HG03139 (cell line): ENCODE results near the gene BMPER.

Source experiments
- ATAC-seq: cut with Tn5 transposase; IDR thresholded peaks from one replicate; pipeline ENCODE4 v1.9.1; 2021; ENCODE audit not compliant: unreplicated experiment

BMPER gene

DNA sequence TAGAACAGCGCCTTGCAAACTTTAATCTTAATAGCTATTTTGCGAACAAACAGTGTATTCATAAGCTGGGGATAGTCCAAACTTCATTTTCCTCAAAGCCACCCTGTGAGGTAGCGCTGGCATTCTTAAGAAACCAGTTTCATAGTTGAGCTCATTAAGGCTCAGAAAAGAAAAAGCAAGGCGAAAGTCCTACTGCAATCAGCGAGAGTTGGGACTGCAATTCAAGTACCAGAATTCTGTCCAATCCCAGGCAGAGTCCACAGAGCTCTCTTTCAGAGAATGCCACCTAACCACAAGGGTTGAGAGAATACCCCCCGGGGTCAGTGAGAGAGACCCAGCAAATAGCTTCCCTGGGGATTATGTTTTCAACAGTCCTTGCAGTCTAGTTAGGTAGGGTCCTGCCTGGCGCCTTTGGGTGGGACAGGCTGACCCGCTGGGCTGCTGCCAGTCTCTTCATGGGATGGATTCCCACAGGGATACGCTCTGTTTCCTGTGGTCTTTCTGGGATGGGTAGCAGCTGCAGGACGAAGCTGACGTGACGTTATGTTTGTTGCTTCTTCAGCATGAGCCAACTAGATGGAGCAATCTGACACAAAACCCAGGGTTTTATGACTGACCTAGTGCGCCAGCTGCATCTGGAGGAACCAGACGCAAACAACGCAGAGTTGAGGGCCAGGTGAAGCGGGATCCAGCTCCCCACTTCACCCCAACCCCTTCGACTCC lies 16.0 kb downstream of the BMPER start:
- no peak for ATAC-seq

DNA sequence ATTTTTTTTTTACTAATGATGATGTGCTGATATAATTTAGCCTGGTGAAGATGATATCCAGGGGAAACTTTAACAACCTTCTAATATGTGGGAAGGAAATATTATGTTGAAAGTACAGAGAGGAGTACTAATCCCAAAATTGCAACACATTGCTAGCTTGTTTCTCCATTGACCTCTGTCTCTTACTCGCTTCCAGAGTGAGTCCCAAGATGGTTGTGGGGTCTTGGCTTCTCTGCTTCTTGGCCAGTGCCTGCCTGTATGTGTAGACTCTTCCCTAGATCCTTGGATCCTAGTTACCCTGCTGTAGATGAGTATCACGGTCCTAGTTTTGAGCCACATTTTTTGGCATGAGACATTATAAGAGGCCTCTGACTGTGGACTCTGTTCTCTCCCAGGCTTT lies 17.5 kb downstream of the BMPER start:
- no peak for ATAC-seq

DNA sequence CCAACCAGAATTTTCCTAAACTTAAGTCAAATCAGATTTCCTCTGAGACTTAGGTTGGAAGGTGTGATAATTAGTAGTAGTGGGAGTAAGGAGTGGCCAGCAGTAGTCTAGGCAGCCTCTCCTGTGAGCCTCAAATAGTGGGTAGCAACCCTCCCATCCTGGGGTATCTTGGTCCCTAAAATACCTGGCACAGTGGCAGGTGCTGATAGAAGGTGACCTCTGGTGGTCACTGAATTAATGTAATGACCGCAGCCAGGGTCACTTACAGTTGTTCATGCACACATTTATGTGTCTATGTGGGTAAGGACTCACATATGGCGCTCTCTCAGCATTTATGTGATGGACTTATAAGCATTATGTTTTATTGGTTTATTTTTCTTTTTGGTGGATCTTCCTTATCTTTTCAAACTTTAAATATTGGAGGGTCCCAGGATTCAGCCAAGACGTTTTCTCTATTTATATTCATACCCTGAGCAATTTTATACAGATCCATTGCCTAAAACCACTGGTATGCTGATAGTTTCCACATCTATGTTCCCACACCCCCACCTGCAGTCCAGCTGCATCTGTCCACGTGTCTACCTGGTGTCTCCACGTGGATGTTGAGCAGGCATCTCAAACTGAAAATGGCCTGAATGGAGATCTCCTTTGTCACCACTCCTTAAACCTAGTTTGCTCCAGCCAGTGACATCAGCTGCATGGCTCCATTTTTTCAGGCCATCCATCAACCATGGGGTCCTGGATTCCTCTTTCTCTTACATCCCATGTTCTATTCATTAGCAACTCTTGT lies 18.3 kb downstream of the BMPER start:
- no peak for ATAC-seq

DNA sequence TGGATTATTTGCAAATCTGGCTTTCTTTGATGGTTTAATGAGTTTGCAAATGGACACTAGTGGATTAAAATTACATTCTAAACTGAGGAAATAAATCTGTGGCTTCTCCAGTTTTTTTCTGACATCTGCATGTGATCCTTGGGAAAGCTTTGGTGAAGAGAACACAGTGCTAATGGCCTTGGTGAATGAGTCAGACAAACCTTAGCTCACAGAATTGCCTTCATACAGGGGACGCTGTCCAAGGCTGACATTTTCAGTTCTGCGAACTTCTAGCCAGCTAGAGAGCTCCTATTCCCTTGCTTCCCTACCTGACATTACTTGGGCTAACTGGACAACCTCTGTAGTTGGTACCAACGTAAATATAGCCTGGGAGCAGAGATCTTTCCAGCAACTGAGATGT lies 21.2 kb downstream of the BMPER start:
- no peak for ATAC-seq

DNA sequence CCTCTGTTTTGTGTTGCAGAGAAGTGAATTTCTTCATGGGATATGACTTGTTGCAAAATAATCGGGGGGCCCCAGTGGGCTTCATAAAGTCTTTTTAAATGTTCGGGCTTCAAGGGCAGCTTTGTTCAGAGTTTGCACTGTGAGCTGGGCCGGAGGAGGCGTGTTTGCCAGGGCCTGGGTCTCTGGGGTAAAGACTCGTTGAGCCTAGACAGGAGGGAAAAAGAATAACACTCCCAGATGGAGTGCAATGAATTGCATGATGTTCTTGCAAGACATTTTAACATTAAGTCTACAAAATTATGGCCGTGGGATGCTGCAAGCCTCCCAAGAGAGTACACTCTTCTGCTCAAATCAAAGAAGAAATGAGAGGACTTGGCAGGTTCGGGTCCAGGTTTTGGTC lies 23.6 kb downstream of the BMPER start:
- no peak for ATAC-seq

DNA sequence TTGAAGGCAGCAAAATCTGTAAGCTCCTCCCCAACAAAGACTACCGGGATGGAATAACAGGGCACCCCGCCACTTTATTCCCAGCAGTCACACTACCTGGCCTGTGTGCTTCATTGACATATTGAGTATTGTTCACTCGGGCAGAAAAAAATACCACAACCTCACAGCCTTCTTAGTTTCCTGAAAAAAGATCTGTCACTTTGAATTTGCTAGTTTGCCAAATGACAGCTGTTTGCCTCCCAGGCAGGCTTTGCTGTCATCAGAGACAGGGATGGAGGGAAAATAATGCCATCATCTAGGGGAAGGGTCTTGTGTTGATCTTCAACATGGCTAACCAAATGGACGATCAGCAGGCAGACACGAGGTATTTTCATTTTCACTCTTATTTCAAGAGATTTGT lies 26.9 kb downstream of the BMPER start:
- no peak for ATAC-seq

DNA sequence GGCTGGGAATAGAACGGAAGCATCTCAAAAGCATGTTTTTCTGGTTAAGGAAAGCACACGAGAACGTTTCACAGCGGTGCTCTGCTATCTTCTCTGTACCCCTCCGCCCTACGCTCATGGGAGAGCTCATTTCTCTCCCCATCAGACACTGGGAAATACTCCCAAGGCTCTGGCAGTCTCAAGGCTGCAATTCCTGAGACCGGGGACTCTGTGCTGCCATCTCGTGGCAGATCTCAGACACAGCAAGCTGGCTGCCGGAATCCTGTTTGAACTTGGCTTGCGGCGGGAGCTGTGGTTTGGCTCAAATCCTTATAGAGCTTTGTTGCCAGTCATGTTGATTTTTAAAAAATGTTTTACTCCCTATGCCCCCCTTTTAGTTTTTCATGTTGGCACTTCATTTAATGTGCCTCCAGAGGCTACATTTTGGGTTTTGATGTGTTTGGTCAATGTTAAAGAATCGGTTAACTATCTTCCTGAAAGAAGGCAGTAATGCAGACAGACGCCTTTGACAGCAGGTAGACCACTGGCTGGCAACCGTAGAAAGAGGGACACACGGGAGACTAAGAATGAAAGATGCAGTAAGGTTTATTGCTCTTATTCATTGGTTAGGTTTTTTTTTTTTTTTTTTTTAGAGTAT lies 27.6 kb downstream of the BMPER start:
- ATAC-seq: peak; percentile 78

DNA sequence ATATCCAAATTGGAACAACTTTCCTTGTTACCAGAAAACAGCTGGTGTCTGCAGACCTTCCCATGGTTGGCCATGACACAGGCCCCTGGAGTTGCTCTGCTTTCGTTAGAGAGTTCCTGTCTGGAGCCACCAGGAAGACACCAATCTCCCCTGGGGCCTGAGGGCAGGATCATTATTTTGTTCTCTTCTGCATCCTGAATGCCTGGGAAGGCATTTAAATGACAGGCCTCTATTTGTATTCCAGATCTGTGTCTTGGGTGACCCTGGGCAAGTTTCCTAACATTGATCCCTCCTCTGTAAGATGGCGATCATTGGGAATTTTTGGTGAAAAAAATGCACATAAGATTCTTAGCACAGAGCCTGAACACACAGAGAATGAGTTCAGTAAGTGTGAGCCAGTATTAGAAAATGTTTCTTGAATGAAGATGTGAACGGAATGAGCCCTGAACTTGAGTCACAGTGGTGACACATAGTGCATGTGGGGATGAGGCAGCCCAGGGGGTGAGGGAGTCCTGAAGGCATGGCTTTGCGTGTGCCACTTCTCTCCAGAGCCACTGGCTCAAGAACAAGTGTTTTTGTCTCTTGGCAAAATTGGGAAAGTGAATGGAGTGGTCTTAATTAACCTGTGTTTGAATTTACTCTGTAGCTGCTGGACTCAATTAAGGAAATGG lies 28.4 kb downstream of the BMPER start:
- no peak for ATAC-seq

DNA sequence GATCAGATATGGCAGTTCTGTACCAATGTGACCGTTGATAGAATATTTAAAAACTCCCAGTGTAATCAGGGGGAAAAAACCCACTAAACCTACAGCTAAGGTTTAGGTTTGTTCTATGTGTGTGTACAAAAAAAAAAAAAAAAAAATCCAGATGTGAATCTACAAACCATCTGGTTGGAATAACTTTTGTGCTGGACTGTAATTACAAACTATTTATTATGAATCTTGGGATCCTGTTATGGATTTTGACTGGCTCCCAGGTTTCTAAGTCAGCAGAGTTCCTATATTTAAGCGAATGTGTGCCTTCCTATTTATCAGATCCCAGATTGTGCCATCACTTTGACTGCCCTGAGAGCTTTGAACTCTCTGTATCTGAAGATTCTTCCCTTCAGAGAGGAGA lies 29.1 kb downstream of the BMPER start:
- no peak for ATAC-seq

DNA sequence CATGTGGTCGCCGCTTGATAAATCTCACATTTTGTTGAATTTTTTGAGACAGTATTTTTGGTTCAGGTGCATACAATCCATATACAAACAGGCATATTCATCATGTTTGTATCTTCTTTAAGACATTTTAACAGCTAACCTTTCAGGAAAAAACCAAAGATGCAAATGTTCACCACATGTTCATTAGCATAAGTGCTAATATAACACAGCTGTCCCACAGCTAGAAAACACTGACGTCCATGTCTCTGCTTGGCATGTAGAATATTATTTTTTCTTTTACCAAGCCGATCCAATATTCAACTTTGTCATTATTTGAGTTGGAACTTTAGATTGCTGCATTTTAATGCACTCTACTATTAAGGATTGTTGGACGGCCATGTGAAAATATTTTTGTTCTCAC lies 31.2 kb downstream of the BMPER start:
- ATAC-seq: no peak

DNA sequence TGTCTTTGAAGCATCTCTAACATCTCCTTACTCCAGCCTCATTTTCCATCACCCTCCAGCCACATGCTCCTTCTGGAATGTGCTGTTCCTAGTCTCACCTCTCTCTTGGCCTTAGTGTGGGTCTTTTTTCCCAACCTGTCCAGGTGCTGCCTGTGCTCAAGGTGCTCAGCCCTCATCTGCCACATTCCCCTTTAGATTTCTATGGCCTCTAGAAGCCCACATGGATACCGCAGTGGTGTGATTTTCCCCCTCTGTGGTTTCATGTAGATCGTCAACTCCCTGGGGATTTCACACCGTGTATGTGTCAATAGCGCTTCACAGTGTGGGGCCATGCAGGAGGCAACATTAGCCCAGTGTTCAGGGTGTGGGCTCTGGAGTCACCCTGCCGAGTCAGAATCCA lies 32.5 kb downstream of the BMPER start:
- ATAC-seq: no peak

DNA sequence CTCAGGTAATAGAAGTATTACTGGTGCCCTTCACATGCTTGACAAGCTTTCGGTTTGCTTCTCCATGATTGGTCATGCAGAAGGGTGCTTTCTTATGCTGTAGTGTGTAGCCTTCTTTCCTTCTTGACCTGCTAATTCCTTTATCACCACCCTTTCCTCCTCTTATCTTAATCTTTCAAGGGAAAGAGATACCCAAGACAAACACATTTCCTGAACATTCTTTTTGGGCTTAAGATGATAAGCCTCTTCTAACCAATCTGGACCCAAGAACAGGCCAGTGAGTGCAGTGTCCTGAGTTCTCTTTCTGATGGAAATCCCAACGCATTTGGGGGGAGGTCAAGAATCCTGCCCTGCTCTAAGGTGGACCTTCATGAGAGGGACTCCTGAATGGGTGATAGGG lies 33.8 kb downstream of the BMPER start:
- ATAC-seq: no peak

DNA sequence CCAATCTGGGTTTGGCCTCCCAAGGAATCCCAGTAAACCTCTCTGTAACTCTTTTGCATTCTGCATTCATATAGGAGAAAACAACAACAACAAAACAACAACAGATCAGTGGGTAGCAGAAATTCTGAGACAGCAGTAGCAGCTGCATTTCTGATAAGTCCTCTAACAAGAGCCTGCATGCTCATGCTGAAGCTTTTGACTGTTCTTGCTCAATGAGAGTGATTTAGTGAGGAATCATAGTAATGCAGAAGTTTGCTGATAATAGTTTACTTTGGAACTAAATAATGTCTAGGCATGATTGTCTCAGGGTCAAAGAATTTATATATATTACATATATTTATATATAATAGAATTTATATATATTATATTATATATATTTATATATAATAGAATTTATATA lies 35.2 kb downstream of the BMPER start:
- no peak for ATAC-seq

DNA sequence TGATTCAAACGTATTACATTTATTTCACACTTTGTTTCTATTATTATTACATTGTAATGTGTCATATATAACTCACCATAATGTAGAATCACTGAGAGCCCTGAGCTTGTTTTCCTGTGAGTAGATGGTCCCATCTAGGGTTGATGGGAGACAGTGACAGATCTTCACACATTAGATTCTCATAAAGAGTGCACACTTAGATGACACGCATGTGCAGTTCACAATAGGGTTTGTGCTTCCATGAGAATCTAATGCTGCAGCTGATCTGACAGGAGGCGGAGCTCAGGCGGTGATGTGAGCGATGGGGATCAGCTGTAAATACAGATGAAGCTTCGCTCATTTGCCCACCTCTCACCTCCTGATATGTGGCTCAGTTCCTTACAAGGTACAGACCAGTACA lies 36.1 kb downstream of the BMPER start:
- no peak for ATAC-seq

DNA sequence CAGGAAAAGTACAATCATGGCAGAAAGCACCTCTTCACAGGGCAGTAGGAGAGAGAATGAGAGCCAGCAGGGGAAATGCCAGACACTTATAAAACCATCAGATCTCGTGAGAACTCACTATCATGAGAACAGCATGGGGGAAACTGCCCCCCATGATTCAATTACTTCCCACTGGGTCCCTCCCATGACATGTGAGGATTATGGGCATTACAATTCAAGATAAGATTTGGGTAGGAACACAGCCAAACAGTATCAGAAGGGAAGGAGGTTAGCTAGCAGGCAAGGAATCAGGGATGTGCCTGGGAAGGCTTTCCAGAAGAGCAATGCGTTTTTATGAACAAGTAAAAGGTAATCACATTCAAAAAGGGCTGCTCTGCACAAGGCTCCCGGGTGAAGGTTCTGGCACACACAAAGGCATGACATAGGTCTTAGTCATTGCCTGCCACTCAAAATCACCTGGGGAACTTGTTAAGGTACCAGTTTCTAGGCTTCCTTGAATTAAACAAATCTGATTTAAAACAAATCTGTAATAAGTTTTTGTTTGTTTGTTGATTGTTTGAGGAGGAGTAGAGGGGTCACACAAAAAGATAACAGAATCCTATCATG lies 40.9 kb downstream of the BMPER start:
- ATAC-seq: no peak

DNA sequence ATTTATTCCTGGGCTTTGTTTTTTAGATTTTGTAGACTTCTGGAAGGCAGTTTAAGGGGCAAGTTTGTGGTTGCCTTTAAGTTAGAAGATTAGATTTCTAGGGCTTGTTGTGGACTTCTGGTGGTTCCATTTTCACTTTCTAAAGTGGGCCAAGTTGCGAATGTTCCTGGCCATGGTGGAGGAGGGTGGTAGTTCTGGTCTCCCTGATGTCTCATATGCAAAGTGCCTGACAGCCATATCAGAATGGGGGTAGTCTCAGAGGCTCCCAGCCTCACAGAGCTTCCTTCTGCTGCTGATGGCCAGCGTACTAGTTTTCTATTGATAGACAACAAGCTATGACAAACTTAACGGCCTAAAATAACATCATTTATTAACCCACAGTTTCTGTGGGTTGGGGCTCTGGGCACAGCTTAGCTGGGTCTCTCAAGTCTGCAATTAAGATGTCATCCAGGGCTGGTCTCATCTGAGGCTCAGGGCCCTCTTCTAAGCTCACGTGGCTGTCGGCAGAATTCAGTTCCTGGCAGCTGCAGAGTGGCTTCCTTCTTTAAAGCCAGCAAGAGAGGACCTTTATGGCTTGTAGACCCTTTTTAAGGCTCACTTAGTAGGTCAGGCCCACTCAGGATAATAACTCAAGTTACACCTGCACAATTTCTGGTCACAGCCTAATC lies 44.8 kb downstream of the BMPER start:
- ATAC-seq: no peak

DNA sequence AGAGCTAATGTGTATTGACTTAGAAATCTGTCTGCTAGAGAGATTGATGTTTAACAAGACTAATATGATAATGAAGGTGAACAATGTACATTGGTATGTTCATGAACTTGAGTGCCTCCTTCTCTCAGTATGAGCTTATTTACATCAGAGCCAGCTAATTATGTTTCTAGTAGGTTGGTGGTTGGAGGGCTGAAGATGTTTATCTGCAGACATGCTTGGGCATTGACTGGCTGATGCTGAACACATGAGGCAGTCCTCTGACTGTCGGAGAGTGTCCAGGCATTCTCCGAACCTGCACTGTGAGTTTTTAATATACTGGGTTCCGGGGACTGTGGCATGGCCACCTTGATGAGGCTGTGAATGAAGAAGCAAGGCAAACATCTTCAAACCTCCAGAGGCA lies 47.5 kb downstream of the BMPER start:
- ATAC-seq: no peak

DNA sequence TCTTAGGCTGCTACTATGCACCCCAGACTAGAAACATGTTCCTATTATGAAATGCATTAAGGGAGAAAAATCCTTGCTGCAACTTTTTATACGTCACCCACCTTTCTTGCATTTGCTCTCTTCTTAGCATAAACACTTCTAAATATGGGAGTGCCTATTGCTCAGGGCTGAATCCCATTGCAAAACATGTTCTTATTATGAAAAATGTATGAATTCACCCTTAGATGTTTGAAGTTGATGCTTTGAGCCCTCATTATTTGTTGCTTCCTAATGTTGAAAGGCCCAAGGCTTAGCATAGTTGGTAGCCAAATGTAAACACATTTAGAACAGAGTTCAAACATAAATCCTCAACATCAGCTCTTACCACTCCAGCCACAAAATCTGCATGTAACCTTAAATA lies 52.8 kb downstream of the BMPER start:
- ATAC-seq: no peak

DNA sequence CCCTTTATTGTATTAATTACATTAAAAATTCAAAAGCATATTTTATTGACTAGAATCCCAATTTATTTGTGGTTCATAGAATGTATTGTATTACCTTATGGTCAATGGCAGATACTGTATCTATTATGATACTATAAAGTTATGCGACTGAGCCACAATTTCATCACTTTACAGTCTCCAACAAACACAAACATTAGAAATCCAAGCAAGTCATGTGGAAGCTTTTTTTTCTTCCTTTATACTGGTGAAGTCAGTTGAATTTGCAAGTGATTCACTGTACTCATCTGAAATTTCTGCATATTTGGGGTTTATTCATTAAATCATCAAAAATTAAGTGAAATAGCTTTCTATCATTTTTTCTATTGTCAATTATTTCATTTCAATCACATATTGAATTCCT lies 54.3 kb downstream of the BMPER start:
- no peak for ATAC-seq

DNA sequence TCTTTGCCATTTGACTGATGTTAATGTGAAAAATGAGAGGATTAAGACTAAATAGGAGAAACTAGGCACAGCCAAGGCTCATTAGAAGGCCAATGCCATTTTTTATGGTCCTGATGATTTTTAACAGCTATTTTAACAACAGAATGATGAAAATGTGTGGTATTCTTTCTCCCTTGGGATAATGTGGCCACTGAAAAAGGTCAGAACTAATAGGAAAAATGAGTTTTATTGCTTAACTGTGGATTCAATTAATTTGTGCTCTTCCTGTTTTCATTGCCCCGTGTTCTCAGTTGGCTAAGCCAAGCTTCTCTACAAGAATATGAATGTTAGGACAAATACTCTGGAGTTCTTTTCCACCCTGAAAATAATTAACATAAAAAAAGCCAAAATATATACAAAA lies 56.6 kb downstream of the BMPER start:
- no peak for ATAC-seq
